Measurements from ENCODE around the gene RALGAPA2.

RALGAPA2 gene

GRCh38 chr20:20465252-20465651 lies 247.2 kb downstream of the RALGAPA2 start:
- no peak for DNase-seq (ENCODE audit: low read depth)

DNA sequence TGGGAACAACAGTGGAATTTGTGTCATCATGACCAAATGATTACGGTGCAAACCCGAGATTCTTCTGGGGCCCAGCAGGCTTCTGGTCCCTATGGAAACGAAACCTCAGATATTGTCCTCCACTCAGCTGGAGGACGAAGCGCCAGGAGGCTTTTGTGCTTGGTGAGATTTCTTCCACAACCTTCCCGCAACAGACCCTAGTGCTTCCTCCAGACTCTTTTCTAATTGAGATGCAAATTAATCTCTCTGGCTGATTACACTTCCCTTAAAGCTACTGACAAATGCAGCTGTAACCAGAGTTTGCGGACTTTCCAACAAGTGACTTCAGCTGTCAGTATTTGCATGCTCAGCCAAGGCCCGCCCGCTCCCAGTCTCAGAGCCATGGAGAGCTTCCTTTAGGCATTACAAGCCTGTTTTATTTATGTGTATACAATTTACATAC lies 248.5 kb downstream of the RALGAPA2 start:
- DNase-seq (ENCODE audit: low read depth): no peak

- DNase-seq (ENCODE audit: low read depth): no peak
Observed at GRCh38 chr20:20462185-20462584, 250.3 kb downstream of the RALGAPA2 start.

DNA sequence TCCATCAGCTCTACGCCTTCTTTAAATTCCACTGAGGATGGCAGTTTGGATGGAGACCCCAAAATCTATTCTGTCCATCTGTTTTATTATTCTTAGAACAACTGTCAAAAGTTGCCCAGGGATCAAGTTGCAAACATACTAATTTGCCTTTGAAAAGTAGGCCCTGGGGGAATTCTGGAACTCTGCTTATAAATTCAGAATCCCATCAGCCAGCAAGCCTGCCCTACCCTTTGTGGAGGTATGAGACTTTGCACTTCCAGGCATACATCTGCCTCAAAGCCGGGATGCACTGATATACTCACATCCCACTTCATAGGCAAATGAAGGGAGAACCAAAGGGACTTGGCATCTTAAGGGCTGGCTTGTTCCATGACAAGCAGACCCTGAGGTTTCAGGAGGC lies 250.9 kb downstream of the RALGAPA2 start:
- no peak for DNase-seq (ENCODE audit: low read depth)

DNA sequence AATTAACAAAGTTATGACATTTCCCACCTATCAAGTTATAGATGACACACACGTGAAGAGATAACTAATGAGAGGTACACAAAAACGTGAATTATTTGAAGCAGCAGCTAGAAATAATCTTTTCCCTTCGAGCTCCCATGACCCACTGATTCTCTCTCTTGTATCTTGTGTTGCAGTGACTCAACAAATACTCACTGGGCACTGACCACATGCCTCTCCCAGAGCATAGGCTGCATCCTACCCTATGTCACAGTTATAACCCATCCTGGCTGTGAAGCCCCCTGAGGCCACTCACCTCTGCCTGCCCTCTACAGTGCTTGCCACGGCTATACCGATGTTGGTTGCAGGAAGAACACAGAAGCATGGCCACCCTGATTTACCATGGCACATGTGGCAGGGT lies 252.7 kb downstream of the RALGAPA2 start:
- no peak for DNase-seq (ENCODE audit: low read depth)

DNA sequence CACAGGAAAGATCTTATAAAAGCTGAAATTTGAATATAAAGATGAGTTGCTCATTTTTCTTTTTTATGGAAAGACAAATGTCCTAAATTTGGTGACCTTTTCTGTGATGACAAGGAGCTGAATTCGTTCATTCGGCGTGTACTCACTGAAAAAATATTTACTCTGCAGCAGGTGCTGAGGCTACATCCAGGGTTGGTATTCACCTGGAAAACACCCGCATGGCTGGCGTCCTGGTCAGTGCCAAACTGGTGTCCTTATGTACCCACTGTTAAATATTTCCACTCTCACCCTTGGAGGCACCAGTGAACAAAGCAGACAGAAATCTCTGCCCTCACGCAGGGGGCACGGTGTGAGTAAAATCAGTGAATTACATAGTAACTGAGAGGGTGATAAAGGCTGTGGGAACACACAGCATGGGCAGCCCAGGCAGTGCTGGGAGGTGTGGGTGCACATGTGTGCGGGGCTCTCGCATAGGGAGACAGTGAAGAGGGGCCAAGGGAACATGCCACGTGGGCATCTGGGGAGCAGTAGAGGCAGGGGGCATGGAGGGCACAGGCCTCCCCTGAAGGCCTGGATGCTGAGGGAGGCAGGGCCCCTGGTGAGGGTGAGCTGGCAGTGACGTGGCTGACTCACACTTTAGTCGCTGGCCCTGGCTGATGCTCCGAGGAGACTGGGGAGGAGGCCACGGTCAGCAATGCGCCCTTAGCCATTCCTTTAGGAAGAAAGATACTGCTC lies 254.9 kb downstream of the RALGAPA2 start:
- DNase-seq (ENCODE audit: low read depth): no peak

DNA sequence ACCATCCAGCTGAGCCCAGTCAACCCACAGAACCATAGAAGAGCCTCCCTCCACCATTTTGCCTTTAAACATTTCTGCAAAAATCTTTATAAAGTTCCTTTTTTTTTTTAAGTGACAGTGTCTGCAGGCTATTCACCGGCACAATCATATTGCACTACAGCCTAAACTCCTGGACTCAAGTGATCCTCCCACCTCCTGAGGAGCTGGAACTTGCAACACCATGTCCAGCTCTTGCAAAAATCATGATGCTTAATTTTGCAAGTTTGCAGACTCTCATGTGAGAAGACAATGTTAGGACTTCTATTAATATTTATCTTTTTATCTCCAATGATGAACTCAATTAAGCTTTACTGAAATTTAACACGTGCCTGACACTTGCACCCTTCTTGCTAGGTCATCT lies 255.7 kb downstream of the RALGAPA2 start:
- no peak for DNase-seq (ENCODE audit: low read depth)

DNA sequence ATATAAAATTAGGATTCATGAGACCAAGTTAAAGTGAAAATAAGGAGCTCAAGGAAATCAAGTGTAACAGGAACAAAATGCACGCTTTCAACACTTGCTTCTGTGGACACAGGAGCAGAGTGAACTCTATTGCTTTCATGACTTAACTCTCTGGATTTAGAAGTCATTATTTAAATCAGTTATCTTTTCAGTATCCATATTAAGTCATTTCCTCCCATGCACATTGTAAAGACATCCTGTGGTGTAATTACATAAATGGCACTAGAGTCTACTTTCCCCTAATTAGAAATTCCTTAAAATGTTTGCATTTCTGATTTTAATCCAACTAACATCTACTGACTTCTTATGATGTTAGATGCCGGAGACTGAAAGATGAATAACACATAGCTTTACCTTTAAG lies 256.5 kb downstream of the RALGAPA2 start:
- DNase-seq (ENCODE audit: low read depth): no peak

DNA sequence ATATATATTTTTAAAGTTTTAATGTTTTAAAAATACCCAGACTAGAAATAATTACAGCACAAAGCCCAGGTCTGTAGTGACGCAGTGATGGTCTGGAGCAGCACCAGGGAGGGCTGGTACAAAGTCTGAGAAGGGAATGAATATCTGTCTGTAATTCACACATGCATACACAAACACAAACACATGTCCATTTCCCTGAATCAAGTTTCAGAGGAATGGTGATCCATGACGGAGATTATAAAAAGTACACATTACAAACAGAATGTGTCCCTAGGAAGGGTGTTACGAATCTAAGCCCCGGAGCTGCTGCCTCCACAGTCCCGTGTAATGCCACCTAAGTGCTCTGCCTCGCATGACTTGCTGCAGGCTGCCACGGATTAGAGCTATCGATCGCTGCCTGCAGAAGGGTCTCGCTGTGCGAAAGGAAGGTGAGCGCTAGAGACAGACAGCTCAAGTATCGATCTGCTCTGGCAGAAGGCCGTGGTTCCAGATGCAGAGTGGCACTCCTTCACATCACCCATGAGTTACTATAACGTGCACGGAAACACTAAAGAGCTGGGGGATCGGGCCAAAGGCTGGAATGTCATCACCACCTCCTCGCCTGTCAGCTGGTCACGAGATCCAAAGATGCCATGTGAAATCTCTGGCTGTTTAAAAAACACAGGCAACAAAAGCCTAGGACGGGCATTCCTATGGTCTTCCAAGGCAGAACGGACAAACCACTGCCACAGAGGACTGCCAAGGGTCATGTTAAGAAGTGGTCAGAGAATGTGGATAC lies 257.4 kb downstream of the RALGAPA2 start:
- no peak for DNase-seq (ENCODE audit: low read depth)

DNA sequence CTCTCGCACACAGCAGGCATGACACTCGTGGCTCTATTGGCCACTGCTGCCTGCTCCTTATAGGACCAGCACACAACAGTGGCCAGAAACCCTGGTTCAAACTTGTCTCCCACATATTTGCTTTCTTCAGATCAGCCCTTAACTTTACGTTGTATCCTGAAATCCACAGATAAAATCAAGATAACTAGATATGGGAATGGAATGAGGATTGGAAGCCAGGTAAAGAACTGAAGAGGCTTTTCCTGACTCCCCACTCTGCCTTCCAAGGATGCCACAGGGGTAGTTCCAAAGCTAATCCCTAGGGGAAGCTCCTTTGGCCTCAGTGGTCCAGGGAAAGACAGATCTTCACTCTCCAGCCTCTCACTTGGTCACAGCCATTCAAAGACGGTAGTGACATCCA lies 258.1 kb downstream of the RALGAPA2 start:
- DNase-seq (ENCODE audit: low read depth): no peak

DNA sequence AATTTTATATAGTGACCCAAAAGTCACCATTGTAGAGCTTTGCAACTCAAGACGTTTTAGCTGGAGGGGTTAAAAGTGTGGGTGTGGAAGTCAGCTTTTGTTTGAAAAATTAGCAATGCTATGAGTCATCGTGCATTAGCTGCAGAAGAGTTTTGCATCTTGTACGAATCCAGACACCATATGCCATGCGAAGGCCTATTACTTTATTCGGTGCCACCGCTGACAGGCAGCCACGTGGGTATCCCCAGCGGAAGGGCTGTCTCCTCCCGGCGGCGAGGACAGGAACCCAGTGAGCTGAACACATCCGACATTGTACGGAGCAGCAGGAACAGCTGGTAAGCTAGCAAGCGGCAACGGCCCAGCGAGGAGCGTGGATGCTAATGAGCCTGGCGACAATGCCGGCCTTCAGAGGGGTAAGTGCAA lies 260.2 kb downstream of the RALGAPA2 start:
- no peak for DNase-seq (ENCODE audit: low read depth)

- DNase-seq (ENCODE audit: low read depth): no peak
Observed at GRCh38 chr20:20450521-20450920, 261.9 kb downstream of the RALGAPA2 start.

GRCh38 chr20:20448881-20449280 lies 263.6 kb downstream of the RALGAPA2 start:
- no peak for DNase-seq (ENCODE audit: low read depth)

GRCh38 chr20:20447196-20447595 lies 265.2 kb downstream of the RALGAPA2 start:
- DNase-seq (ENCODE audit: low read depth): no peak

DNA sequence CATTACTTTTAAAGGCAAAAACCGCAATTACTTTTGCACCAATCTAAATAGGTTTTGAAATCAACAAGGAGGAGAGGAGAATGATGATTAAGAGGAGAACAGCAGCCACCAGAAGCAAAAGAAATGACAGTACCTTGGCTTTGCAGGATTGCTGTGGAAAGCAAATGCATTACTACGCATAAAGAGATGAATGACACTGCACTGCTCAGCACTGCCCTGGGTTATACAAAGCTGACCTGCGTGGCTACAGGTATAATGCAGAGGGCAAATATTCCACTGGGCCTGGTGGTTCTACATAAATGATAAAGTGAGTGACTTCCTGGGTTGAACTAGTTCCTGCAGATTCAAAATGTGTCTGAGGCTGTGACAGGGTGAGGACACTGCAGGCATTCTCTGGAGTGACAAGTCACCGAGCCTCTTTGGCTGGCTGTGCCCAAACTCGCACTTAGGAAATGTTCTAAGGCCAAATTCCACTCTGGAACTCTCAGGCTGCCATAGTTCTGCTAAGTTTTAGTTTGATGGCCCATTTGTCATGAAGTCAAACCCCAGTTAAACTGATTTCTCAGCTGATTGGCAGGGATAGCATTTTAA lies 265.9 kb downstream of the RALGAPA2 start:
- no peak for DNase-seq (ENCODE audit: low read depth)

- no peak for DNase-seq (ENCODE audit: low read depth)
Observed at GRCh38 chr20:20446001-20446400, 266.4 kb downstream of the RALGAPA2 start.

- no peak for DNase-seq (ENCODE audit: low read depth)
Observed at GRCh38 chr20:20443504-20443903, 268.9 kb downstream of the RALGAPA2 start.

DNA sequence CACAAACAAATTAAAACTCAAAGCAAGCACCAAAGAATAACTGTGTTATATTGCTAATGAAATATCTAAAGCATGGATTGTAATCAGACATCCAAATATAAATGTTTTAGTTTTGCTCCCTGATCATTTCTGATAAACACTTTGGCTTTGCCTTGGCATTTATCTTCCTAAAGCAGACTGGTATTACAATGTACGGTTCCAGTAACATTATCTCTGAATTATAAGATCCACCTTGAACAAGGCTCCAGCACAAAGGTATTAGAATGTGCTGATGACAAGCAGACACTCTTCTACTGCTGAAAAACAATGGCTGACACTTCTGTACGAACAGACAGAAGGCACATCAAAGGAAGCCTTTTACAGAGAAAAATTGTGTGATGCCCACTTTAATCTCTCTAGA lies 270.0 kb downstream of the RALGAPA2 start:
- no peak for DNase-seq (ENCODE audit: low read depth)

DNA sequence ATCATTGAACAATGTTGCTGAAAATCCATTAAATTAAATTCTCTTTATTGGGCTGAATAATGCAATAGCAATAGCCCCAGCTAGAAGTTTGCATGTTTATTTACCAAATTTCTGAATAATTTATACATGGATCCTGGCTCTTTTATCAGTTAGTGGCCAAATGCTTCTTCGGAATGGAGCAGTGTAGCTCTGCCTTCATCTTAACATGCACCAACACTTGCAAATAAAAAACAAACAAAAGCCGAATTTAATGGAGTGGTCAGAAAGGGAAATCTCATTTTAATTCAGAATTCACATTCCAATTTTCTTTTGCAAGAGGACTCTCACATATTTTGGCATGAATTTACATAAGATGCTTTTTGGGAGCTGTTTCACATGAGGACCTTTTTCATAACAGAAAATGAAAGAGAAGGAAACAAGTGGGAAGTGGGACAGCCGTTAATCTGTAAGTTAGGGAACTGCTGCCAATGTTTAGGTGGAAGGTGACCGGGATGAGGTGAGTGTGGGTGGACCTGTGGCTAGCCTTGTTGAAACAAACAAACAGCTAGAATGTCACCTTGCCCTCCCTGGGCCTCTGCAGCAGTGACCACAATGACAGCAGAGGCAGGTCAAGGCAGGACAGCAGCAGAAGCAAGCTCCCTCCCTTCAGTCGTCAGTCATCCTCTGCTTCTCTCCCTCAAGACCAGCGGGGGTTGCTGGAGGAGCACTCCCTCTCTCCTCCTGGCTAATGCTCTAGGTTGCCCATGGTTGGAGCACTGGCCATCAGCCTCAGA lies 271.4 kb downstream of the RALGAPA2 start:
- no peak for DNase-seq (ENCODE audit: low read depth)

- no peak for DNase-seq (ENCODE audit: low read depth)
Observed at GRCh38 chr20:20440481-20440880, 272.0 kb downstream of the RALGAPA2 start.

- DNase-seq (ENCODE audit: low read depth): no peak
Observed at GRCh38 chr20:20439602-20440190, 272.7 kb downstream of the RALGAPA2 start.

GRCh38 chr20:20437314-20437713 lies 275.1 kb downstream of the RALGAPA2 start:
- no peak for DNase-seq (ENCODE audit: low read depth)

All from GM04503 (cell line).